ENCODE data around the gene ZNF541. TPM values are rescaled to one million over a fixed set of nuclear protein-coding genes. Genes with fewer than 3 reads are reported as not detected.
"Not testable (repeated sequence)": the region's sequence is repeated elsewhere in the genome, so short reads cannot be mapped to it uniquely, and the experiment has no call there.

Gene ZNF541
- total and polyA plus RNA-seq, 12 donors, result 0.18 to 14.5 (median 4.9) TPM

- not testable (repeated sequence) for H3K36me3 ChIP-seq (replicated peaks in 1 of 2); H3K27me3 ChIP-seq; H3K9me3 ChIP-seq (replicated peaks in 1 of 3)
- Histone ChIP-seq H3K4me1 (replicated peaks in 1 of 2) (peaks cover 10 to 17% of the 10 kb centered on the region in 2 donors), H3K27ac (peak overlapping the region in 3 of 5 donors; percentile 54 to 90 (median 81)), H3K4me3 (peak overlapping the region in 1 of 4 donors; percentile 59)
- intact Hi-C loops (cut with DNase I), result loop anchor here in 1 of 2 donors (10.0 kb wide), 1 partner anchor 95 kb away; no protein-coding TSS in a partner anchor
- peak in 1 of 7 donors; percentile 28 for DNase-seq
- 33 to 43% (median 37%) methylated on average over 24 to 25 of the region's 25 CpGs for WGBS, 4 donors
- peak in 1 of 2 donors; percentile 4 for TF ChIP-seq POLR2A (IDR thresholded peaks at IDR 0.05)
These were observed 26.8 kb upstream of the ZNF541 start for GRCh38 chr19:47599671-47600245.

- 18 to 28% (median 22%) methylated on average over 21 of the region's 21 CpGs for WGBS, 4 donors
- Histone ChIP-seq H3K36me3 (replicated peaks in 1 of 2) (no peaks in the 10 kb centered on the region), H3K4me1 (replicated peaks in 1 of 2) (peaks cover 10 to 17% of the 10 kb centered on the region in 2 donors), H3K27ac (peak overlapping the region in 4 of 5 donors; percentile 51 to 90 (median 68)), H3K27me3 (no peaks in the 10 kb centered on the region), H3K9me3 (replicated peaks in 1 of 3) (no peaks in the 10 kb centered on the region), H3K4me3 (peak overlapping the region in 1 of 4 donors; percentile 59)
- DNase-seq, result peak; percentile 39 to 83 (median 74)
- TF ChIP-seq POLR2A (IDR thresholded peaks at IDR 0.05), result peak in 1 of 2 donors; percentile 48
- TF ChIP-seq, protein P1, sequence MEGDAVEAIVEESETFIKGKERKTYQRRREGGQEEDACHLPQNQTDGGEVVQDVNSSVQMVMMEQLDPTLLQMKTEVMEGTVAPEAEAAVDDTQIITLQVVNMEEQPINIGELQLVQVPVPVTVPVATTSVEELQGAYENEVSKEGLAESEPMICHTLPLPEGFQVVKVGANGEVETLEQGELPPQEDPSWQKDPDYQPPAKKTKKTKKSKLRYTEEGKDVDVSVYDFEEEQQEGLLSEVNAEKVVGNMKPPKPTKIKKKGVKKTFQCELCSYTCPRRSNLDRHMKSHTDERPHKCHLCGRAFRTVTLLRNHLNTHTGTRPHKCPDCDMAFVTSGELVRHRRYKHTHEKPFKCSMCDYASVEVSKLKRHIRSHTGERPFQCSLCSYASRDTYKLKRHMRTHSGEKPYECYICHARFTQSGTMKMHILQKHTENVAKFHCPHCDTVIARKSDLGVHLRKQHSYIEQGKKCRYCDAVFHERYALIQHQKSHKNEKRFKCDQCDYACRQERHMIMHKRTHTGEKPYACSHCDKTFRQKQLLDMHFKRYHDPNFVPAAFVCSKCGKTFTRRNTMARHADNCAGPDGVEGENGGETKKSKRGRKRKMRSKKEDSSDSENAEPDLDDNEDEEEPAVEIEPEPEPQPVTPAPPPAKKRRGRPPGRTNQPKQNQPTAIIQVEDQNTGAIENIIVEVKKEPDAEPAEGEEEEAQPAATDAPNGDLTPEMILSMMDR (IDR thresholded peaks at IDR 0.05), result no peak
- intact Hi-C loops (cut with DNase I), result no loop called here
These were observed 25.7 kb upstream of the ZNF541 start for GRCh38 chr19:47598407-47599349.

DNA sequence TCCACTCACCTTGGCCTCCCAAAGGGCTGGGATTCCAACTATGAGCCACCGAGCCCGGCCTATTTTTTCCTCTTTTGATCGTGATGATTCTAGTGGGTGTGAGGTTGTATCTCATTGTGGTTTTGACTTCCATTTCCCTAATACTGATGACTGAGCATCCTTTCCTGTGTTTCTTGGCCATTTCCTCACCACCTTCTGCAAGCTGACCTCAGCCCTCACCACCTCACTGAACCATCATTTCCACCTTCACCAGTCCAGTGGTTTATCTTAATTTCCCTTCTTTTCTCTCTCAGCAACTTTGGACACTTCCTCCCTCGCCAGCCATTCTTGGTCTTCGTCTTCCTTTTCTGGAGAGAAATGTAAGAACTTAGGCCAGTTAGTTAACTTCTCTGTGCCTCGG is 23.0 kb upstream of the ZNF541 start:
- H3K9me3 ChIP-seq (replicated peaks in 1 of 3), result no peaks in the 10 kb centered on the region
- DNase-seq, result no peak
- H3K4me3 ChIP-seq, result no peak overlapping the region
- intact Hi-C loops (cut with DNase I), result no loop called here
- TF ChIP-seq POLR2A (IDR thresholded peaks at IDR 0.05), result no peak
- TF ChIP-seq, protein P1 (IDR thresholded peaks at IDR 0.05), result no peak
- WGBS, 4 donors, result 59 to 71% (median 64%) methylated on average over 6 of the region's 6 CpGs
- peaks cover 7 to 17% of the 10 kb centered on the region in 2 donors for H3K4me1 ChIP-seq (replicated peaks in 1 of 2)
- H3K27ac ChIP-seq, result no peak overlapping the region
- no peaks in the 10 kb centered on the region for H3K27me3 ChIP-seq
- H3K36me3 ChIP-seq (replicated peaks in 1 of 2), result no peaks in the 10 kb centered on the region

DNA sequence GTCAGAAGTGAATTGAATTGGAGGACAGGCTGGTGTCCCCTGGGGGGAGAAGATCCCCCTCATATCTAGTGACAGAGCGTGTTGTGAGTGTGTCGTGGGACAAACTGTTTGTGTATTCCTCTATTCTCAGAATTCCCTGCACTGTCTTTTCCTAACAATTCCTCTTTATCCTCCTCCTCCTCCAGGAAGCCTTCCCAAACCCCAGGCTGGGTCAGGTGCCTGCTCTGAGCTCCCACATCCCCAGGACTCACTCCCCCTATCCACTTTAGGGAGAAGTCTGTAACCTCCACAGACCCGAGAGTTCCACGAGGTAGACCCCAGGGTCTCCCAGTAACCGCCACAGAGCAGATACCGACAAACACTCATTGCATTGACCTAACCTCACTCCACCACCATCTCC is 20.9 kb upstream of the ZNF541 start:
- Histone ChIP-seq H3K4me1 (replicated peaks in 1 of 2) (peaks cover 5 to 7% of the 10 kb centered on the region in 2 donors), H3K36me3 (replicated peaks in 1 of 2) (no peaks in the 10 kb centered on the region), H3K4me3 (no peak overlapping the region), H3K27ac (no peak overlapping the region), H3K27me3 (no peaks in the 10 kb centered on the region), H3K9me3 (replicated peaks in 1 of 3) (no peaks in the 10 kb centered on the region)
- TF ChIP-seq POLR2A (IDR thresholded peaks at IDR 0.05), result no peak
- TF ChIP-seq, protein P1 (IDR thresholded peaks at IDR 0.05), result no peak
- DNase-seq, result no peak
- intact Hi-C loops (cut with DNase I), result no loop called here
- WGBS, 4 donors, result 84 to 93% (median 88%) methylated on average over 6 of the region's 6 CpGs
